Fibroblast of gingiva (primary cell): ENCODE measurements around the gene GLIS1.
A peak's percentile ranks its signal among the peaks of the same experiment; 100 is the strongest.

ENCODE experiments used
- DNase-seq: peaks from one replicate; pipeline ENCODE4 v3.0.0-alpha.2; 2011; ENCODE audit warnings: low read depth

Gene GLIS1

DNA sequence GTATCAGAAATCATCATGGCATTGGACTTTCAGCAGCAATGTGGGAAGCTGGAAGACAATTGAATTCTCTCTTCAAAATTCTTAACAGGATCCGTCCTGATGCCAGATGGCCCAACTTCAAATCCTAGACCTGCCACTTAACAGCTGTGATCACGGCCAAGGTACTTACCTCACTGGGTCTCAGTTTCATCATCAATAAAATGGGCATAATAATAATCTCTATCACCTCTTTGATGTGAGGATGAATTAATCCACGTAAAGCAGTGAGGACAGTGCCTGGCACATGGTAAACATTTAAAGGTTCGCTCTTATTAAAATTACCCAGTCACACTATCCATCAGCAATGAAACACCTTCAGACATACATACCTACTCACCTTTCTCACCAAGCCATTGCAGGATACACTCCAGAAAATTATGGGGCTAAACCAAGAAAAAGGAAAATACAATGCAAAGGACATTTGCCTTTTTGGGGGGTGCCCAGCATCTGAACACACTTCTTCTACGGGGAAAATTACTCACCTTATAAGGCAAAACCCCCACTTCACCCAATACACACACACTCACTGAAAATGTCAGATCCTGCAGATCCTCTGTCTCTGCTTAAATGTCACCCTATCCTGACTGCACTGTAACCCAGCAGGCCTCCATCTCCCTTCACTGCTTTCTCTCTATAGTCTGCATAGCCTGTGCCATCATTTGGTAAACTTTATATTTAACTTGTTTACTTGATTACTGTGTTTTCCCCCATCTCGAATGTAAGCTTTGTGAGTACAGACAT, 21.7 kb downstream of the GLIS1 start:
- DNase-seq: no peak

DNA sequence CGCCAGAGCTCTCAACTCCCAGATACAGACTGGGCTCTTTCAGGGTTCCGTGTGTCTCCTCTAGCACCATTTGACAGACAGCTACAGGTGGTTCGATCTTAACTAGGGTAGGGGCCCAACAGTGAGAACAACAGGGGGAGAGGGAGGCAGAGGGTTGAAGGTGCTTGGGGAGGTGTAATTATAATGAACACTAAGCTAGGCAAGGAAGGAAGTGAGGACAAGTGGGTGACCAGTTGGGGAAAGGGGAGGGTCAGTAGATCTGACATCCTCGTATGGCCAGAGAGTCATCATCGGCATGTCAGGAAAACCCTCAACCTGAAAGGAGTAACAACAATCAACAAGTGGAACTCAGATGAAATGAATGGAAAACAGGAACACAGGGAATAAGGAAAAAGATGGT, 22.8 kb downstream of the GLIS1 start:
- no peak for DNase-seq

- DNase-seq: no peak
Observed at GRCh38 chr1:53715478-53715877, 23.5 kb downstream of the GLIS1 start.

GRCh38 chr1:53712276-53712675, 26.7 kb downstream of the GLIS1 start:
- no peak for DNase-seq

DNA sequence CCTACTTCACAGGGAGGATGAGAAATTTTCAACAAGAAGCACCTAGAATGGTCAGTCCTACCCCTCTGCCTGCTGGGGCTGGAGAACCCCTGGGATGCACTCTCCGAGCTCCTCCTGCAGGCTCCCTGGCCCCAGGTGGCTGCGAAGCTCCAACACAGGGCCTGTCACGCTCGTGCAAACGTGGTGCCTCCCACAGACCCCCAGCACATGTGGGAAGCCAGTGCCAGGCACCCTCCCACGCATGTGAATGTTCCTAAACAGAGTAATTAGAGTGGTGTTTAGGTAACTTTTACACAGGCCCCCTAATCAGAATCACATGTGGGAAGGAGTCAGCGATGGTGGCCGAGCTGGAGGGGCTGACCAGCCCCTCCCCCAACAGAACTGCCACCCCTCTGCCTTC, 28.4 kb downstream of the GLIS1 start:
- DNase-seq: no peak

- DNase-seq: no peak
Observed at GRCh38 chr1:53708687-53709086, 30.3 kb downstream of the GLIS1 start.

DNA sequence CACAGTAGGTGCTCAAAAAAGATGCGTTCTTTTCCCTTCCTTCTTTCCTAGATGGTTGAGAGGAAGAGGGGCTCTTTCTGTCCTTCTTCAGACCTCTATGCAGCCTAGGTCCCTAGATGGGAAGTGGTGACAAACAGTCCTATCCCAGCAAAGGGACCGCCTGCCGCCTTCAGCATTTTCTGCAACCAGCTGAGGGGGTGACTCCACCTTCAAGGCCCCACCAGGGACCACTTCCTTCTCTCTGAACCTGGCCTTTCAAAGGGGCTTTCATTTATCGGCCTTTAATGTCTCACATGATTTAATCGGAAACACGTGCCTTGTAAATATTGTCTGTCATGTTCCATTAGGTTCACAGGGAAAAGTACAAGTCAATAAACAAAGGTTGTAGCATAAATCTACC, 32.6 kb downstream of the GLIS1 start:
- no peak for DNase-seq

DNA sequence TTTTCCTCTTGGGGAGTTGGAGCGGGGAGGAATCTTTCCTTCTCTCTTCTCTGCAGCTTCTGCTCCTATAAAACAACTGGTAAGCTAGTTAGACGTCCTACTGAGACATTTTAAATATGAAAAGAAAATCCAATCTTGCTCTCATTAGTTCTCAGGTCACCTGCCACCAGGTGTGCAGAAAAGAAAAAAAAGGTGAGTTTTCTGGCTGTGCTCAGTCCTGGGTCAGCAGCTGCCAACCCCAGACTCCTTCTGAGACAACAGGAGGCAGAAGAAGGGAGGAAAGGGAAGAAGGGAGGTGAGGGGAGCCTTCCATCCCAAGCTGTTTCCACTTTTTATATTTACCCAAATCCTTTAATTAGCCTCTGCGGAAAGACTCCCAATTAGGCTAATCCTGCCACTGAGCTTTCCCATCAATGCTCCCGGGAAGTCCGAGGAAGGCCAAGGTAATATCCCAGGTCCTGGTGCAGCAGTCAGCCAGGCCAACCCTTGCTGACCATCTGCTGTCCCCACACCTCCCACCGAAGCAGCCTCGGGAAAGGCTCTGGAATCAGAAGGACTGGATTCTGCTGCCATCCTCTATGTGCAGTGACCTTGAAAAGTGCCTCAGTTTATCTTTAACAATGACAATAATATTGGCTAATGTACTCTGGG, 33.4 kb downstream of the GLIS1 start:
- DNase-seq: no peak

GRCh38 chr1:53704804-53705445, 34.0 kb downstream of the GLIS1 start:
- no peak for DNase-seq

DNA sequence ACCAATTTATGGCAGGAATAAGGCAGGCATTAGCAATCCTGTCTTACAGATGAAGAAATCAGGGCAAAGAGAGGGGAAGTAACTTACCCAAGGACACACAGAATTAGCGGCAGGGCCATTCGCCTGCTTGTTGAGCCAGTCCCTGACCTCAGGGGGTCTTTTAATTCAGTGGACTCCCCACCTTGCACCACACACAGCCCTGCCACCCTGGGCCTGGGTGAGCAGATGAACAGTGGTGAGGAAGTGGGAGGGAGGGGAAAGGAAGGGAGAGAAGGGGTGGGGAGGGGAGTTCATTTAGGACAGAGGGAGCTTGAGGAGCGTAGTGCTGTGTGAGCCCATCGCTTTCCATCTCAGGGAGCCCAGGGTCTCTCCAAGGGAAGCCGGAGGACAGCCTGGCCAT, 34.7 kb downstream of the GLIS1 start:
- DNase-seq: no peak

DNA sequence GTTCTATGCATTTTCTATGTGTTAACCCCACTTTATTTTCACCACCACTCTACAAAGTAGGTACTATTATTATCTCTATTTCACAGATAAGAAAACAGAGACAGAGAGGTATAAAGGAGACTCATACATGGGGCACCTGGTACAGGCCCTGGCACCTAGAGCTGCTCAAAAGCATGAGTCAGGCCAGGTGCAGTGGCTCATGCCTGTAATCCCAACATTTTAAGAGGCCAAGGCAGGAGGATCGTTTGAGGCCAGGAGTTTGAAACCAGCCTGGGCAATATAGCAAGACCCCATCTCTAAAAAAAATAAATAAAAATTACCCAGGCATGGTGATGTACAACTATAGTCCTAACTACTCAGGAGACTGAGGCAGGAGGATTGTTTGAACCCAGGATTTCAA, 35.8 kb downstream of the GLIS1 start:
- DNase-seq: no peak

GRCh38 chr1:53702341-53702740, 36.6 kb downstream of the GLIS1 start:
- DNase-seq: no peak

DNA sequence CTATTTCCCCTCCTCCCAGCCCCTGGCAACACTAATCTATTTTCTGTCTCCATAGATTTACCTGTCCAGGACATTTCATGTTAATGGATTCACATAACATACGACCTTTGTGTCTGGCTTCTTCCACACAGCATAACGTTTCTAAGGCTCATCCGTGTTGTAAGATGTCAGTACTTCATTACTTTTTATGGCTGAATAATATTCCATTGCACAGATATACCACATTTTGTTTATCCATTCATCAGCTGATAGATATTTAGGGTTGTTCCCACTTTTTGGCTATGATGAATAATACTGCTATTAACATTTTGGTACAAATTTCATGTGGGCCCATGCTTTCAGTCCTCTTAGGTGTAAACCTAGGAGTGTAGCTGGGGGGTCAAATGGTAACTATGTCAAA, 38.2 kb downstream of the GLIS1 start:
- DNase-seq: no peak

- no peak for DNase-seq
Observed at GRCh38 chr1:53699981-53700380, 39.0 kb downstream of the GLIS1 start.

GRCh38 chr1:53698384-53698980, 40.5 kb downstream of the GLIS1 start:
- DNase-seq: no peak

GRCh38 chr1:53697721-53698383, 41.1 kb downstream of the GLIS1 start:
- DNase-seq: peak; percentile 80

GRCh38 chr1:53696990-53697389, 42.0 kb downstream of the GLIS1 start:
- no peak for DNase-seq

DNA sequence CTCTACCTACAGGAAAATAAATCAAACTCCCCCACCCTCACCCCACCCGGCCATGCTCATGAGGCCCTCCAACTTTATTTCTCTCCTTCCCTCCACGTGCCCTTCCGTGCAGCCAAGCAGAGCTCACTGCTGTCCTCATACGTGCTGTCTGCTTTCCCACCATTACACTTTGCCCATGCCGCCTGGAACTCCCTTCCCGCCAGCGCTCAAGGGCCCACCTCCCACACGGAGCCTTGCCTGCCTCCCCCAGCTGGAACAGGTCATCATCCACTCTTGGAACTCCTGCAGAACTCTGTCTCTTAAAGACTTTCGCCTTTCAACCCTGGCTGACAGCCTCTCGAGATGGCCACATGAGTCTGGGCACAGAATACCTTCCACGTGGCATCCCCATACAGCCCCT, 42.4 kb downstream of the GLIS1 start:
- no peak for DNase-seq

GRCh38 chr1:53696051-53696450, 42.9 kb downstream of the GLIS1 start:
- DNase-seq: no peak

- DNase-seq: no peak
Observed at GRCh38 chr1:53695116-53695515, 43.8 kb downstream of the GLIS1 start.

DNA sequence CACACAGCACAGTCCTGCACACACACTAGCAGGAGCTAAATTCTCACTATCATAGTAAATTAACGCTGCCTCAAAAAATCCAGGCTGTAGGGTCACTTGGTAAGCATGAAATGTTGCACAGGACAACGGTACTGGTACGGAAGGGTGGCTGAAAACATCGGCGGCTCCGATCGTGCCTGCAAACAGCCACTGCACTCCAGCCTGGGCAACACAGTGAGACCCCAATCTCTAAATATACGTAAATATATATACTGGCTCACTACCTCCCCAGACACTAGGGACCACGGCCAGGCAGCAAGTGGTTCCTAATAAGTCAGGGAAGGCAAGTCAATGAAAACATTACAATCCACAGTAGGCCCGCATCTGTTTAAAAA, 44.3 kb downstream of the GLIS1 start:
- no peak for DNase-seq
